Retinal pigment epithelial cell (primary cell): ENCODE measurements around the gene MYO1E.
"Not testable (repeated sequence)": the region's sequence is repeated elsewhere in the genome, so short reads cannot be mapped to it uniquely, and the experiment has no call there.

Experiments used
- DNase-seq: peaks from one replicate; pipeline ENCODE4 v3.0.0-alpha.2; 2010; ENCODE audit warnings: low read depth
- H3K4me3 ChIP-seq: 2 replicates; pipeline ENCODE4 v1.5.1; 2011; ENCODE audit warnings: mild to moderate bottlenecking, low read length, control low read depth, moderate library complexity
- TF ChIP-seq, protein P1 (sequence below): conservative IDR thresholded peaks from 2 replicates; pipeline ENCODE4 v1.5.1; 2011; ENCODE audit warnings: low read depth, low read length, control low read depth, inconsistent platforms

The MYO1E gene

DNA sequence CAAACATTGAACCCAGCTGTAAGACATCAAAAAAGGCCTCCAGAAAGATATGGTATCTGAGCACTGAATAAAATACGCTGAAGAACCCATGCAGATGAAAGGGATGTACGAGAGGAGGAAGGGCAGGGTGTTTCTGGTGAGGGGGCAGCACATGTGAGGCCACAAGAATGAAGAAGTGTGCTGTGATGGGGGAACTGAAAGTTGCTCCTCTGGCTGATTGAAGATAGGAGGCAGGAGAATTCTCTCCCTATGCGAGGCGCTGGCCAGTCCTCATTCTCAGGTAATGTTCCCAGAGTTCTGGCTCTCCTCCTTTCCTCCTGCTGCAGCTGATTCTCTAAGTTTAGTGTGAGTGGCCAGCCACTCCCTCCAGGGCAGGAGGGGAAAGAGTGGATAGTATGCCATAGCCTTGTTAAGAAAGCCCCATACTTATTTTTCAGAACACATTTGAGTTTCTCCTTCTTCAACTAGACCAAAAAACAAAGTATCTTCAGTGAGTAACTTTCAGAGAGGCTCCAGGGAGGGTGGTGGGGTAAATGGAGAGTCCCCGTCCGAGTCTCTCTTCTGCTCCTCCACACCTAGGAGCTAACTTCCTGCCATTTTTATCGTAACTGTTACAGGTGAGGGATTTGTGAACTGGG lies 26.9 kb upstream of the MYO1E start:
- H3K4me3 ChIP-seq, result no peak overlapping the region
- no peak for DNase-seq

DNA sequence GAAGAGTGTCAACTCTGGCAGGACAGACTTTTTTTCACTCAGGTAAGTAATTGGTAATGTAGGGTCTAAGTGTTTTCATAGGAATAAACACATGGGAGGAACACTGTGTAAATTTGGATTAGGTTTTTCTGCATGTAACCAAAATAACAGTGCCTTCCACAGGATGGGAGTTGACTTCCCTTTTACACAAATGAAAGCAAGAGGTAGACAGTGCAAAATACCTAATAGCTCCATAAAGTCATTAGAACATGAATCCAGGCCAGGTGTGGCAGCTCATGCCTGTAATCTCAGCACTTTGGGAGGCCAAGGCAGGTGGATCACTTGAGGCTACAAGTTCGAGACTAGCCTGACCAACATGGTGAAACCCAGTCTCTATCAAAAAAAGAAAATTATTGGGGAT lies 25.5 kb upstream of the MYO1E start:
- no peak for DNase-seq
- TF ChIP-seq, protein P1, sequence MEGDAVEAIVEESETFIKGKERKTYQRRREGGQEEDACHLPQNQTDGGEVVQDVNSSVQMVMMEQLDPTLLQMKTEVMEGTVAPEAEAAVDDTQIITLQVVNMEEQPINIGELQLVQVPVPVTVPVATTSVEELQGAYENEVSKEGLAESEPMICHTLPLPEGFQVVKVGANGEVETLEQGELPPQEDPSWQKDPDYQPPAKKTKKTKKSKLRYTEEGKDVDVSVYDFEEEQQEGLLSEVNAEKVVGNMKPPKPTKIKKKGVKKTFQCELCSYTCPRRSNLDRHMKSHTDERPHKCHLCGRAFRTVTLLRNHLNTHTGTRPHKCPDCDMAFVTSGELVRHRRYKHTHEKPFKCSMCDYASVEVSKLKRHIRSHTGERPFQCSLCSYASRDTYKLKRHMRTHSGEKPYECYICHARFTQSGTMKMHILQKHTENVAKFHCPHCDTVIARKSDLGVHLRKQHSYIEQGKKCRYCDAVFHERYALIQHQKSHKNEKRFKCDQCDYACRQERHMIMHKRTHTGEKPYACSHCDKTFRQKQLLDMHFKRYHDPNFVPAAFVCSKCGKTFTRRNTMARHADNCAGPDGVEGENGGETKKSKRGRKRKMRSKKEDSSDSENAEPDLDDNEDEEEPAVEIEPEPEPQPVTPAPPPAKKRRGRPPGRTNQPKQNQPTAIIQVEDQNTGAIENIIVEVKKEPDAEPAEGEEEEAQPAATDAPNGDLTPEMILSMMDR, result no peak
- H3K4me3 ChIP-seq, result no peak overlapping the region

More for the DNA sequence above, 26.9 kb upstream of the MYO1E start:
- TF ChIP-seq, protein P1, result no peak

DNA sequence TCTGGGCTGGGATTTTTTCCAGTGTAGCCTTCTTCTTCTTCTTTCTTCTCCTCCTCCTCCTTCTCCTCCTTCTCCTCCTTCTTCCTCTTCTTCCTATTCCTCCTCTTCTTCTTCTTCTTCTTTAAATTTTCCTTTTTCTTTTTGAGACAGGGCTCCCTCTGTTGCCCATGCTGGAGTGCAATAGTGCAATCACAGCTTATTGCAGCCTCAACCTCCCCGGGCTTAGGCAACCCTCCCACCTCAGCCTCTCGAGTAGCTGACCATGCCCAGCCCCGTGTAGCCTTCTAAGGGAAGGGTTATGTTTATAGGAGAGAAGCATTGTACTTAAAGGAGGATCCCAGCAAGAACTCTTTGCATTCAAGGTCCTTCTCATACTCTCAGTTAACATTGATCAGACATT lies 24.0 kb upstream of the MYO1E start:
- DNase-seq, result no peak
- TF ChIP-seq, protein P1, result no peak
- no peak overlapping the region for H3K4me3 ChIP-seq

DNA sequence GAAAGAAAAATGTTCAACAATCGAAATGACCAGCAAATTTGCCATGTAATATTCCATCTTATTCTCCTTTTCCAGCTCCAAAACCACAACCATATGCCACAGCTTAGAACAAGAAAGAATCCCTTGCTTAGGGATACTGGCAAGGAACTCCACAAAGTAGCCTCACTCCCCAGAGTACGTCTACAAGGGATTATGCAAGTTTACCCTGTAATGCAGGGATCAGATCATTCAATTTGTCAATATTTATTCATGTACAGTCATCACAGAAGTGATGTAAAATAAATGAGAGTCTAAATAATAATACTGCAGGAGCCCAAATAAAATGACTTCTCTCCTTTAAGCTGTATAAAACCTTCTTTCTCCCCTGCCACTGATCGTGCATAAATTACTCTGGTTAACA lies 23.5 kb upstream of the MYO1E start:
- no peak for DNase-seq
- TF ChIP-seq, protein P1, result no peak
- no peak overlapping the region for H3K4me3 ChIP-seq

DNA sequence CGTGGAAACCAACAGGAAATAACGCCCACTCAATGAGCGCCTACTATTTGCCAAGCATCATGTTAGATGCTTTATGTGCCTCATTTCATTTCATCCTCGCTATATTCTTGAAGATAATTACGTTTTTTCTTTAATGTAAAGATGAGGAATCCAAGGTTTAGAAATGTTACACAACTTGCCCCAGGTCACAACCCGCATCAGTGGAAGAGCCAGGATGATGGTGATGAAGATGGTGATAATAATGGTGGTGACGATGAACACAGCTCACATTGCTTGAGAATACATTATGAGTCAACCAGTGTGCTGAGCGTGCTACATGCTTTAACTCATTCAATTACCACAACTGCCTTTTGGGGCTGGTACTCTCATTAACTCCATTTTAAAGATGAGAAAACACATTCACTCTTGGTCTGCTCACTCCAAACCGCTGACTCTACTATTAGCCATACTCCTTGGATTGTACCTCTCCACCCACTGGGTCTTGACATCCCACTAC lies 21.5 kb upstream of the MYO1E start:
- no peak overlapping the region for H3K4me3 ChIP-seq
- DNase-seq, result no peak
- TF ChIP-seq, protein P1, result no peak

DNA sequence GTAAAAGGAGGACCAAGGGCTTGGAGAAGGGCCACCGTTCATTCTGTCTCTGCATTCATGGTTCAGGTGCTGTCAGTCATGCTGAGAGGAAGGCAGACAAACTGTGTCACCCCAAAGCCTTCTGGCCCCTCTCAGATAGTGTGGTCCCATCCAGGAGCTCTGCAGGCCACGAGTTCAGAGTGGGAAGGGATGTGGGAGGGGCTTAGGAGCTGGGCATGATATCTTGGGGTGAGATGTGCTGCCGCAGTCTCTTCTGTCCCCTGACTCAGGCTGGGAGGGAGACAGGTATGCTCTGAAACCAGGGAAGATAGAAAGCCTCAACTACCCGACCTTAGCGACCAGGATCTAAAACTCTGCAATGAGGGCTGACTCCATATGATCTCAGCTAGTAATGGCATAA lies 19.6 kb upstream of the MYO1E start:
- no peak overlapping the region for H3K4me3 ChIP-seq
- DNase-seq, result no peak
- TF ChIP-seq, protein P1, result no peak

DNA sequence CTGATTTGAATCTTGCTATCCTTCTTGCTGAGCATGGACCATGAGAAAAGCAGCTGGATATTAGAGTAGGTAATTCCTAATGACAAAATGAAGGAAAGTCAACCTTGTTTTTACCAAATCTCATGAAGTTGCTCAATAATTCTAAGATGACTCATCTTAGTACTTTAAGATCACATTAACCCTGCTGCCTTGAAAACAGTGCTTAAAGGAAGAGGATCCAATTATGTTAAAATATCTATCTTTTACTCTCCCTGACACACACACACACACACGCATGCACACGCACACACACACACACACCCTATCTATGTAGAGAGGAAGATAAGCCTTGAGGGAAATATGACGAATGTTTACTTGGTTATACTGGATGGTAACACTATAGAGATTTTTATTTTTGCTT lies 16.0 kb upstream of the MYO1E start:
- TF ChIP-seq, protein P1, result no peak
- no peak overlapping the region for H3K4me3 ChIP-seq
- no peak for DNase-seq

DNA sequence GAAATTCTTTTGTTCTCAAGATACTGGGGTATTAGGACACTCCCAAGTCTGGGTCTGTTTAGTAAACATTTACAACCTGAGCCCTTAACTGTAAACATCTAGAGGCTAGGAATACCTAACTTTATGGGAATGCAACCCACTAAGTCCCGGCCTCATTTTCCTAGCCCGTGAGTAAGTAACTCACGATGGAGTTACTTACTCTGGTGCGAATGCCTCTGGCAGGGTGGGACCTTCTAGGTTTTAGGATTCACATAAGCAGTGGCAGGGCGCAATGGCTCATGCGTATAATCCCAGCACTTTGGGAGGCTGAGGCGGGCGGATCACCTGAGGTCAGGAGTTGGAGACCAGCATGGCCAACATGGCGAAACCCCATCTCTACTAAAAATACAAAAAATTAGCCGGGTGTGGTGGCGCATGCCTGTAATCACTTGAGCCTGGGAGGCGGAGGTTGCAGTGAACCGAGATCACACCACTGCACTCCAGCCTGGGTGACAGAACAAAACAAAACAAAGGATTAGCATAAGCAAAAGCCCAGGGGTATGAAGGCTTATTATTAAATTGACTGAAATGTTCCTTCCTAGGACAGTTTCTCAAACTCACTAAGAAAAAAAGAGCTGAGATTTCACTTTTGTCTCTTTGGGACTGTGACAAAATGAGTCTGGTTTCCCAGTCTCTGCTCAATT lies 14.7 kb upstream of the MYO1E start:
- H3K4me3 ChIP-seq, DNase-seq: not testable (repeated sequence)
